Progenitor cell of endocrine pancreas (in vitro differentiated cells): ENCODE measurements around the gene ZCWPW1. TPM values are rescaled to one million over a fixed set of nuclear protein-coding genes. Genes with fewer than 3 reads are reported as not detected.

ENCODE experiments used
- DNase-seq: peaks from one replicate; pipeline ENCODE4 v3.0.0; 2021; ENCODE audit warnings: low spot score; ENCODE audit not compliant: unreplicated experiment
- H3K27ac Mint-ChIP-seq: 2 replicates; pipeline ENCODE4 v1.8.0; 2021; ENCODE audit warnings: mild to moderate bottlenecking, moderate library complexity, mixed read lengths
- H3K27me3 Mint-ChIP-seq: 2 replicates; pipeline ENCODE4 v1.8.0; 2021; ENCODE audit warnings: mixed read lengths
- H3K36me3 Mint-ChIP-seq: 2 replicates; pipeline ENCODE4 v1.8.0; 2022; ENCODE audit warnings: mixed read lengths; ENCODE audit not compliant: insufficient read depth
- H3K4me1 Mint-ChIP-seq: 2 replicates; pipeline ENCODE4 v1.8.0; 2021; ENCODE audit warnings: low read depth, mixed read lengths
- H3K4me3 Mint-ChIP-seq: 2 replicates; pipeline ENCODE4 v1.8.0; 2021; ENCODE audit warnings: low read depth, mild to moderate bottlenecking, moderate library complexity, mixed read lengths
- H3K9me3 Mint-ChIP-seq: 2 replicates; pipeline ENCODE4 v1.8.0; 2021; ENCODE audit warnings: low read depth, mixed read lengths
- total RNA-seq: library from RNA; stranded (reverse); gene quantifications from 2 replicates; pipeline ENCODE4 v1.2.1, GENCODE V29; 2021
- TF ChIP-seq, protein P1 (sequence below): fragments of 200-600 bp; sonication (generic); IDR thresholded peaks from one replicate; pipeline ENCODE4 v1.5.0; 2021; ENCODE audit warnings: antibody characterized with exemption, mild to moderate bottlenecking; ENCODE audit not compliant: unreplicated experiment

The ZCWPW1 gene
- total RNA-seq, 1 donor from 2014 or later = 3.8 TPM

DNA sequence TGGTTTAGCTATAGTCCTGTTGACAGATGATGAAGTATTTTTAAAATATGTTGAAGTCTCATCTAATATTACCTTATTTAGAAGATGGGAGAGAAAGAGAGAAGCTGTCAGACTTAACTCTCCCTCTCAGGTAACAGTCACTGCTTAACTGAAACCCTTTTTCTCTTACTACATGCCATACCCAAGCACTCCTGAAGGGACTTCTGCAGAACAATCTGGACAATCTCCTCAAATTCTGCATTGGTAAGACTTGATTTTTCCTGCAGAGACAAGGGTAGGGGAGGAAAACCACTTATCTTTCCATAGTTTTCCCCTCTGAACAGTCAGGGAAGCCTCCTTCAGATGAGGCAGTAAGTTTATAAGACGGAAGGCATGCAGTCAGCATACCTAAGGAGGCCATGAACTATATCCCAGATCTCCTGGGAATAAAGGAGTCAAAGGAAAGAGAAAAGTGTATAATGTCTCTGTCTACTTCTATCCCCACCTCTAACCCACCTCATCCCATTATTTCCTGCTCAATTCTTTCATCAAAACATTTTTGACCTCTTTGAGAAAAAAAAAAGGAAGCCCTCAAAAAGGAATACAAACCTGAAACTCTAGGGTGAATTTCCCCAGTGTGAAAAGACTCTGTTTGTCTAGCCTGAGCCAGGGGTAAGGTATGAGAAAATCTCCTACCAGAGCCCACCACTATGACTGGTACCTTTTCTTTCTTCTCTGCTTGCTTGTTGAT is 9.4 kb downstream of the ZCWPW1 start:
- TF ChIP-seq, protein P1, sequence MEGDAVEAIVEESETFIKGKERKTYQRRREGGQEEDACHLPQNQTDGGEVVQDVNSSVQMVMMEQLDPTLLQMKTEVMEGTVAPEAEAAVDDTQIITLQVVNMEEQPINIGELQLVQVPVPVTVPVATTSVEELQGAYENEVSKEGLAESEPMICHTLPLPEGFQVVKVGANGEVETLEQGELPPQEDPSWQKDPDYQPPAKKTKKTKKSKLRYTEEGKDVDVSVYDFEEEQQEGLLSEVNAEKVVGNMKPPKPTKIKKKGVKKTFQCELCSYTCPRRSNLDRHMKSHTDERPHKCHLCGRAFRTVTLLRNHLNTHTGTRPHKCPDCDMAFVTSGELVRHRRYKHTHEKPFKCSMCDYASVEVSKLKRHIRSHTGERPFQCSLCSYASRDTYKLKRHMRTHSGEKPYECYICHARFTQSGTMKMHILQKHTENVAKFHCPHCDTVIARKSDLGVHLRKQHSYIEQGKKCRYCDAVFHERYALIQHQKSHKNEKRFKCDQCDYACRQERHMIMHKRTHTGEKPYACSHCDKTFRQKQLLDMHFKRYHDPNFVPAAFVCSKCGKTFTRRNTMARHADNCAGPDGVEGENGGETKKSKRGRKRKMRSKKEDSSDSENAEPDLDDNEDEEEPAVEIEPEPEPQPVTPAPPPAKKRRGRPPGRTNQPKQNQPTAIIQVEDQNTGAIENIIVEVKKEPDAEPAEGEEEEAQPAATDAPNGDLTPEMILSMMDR = no peak
- H3K36me3 Mint-ChIP-seq = no peaks in the 10 kb centered on the region
- no peak for DNase-seq
- H3K4me3 Mint-ChIP-seq = no peak overlapping the region
- H3K9me3 Mint-ChIP-seq = no peaks in the 10 kb centered on the region
- H3K27ac Mint-ChIP-seq = no peak overlapping the region
- H3K27me3 Mint-ChIP-seq = peaks cover 4% of the 10 kb centered on the region
- H3K4me1 Mint-ChIP-seq = no peaks in the 10 kb centered on the region

GRCh38 chr7:100415448-100415847 is 13.1 kb downstream of the ZCWPW1 start:
- H3K4me1 Mint-ChIP-seq = no peaks in the 10 kb centered on the region
- no peaks in the 10 kb centered on the region for H3K9me3 Mint-ChIP-seq
- H3K4me3 Mint-ChIP-seq = no peak overlapping the region
- H3K36me3 Mint-ChIP-seq = no peaks in the 10 kb centered on the region
- DNase-seq = no peak
- no peak overlapping the region for H3K27ac Mint-ChIP-seq
- H3K27me3 Mint-ChIP-seq = peaks cover 16% of the 10 kb centered on the region
- TF ChIP-seq, protein P1 = no peak

DNA sequence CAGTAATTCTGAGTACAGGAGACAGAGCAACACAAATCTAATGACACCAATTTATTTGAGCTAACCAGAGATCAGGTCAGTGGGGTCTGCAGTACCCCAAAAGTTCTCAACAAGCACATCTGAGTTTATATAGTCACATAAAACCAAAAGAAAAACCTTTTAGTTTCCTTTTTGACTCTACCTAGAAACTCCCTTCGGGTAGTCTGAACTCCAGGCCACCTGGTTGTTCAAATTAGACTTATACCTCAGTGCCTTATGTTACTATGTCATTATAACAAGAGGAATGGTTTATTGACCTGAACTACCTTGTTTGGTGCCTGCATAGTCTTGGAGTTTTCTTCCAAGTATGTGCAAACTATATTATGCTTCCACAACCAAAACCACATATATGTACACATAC is 14.6 kb downstream of the ZCWPW1 start:
- DNase-seq = no peak
- peaks cover 16% of the 10 kb centered on the region for H3K27me3 Mint-ChIP-seq
- no peaks in the 10 kb centered on the region for H3K36me3 Mint-ChIP-seq
- H3K4me3 Mint-ChIP-seq = no peak overlapping the region
- H3K27ac Mint-ChIP-seq = no peak overlapping the region
- no peaks in the 10 kb centered on the region for H3K9me3 Mint-ChIP-seq
- TF ChIP-seq, protein P1 = no peak
- H3K4me1 Mint-ChIP-seq = no peaks in the 10 kb centered on the region

DNA sequence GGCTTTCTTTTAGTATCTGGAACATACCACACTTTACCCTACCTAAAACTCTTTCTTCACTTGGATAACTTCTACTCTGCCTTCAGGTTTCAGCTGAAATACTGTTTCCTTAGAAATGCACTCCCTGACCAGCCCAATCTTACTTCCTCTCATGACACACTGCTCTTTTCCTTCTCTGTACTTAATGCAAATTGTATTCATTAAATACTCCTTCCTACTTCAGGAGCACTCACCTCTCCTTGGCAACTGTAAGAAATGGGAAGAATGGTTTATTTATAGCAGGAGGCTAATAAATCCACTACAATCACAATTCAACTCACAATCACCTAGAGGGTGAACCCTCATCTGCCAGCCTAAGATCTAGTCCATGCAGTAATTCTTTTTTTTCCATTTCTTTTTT is 15.2 kb downstream of the ZCWPW1 start:
- H3K36me3 Mint-ChIP-seq = no peaks in the 10 kb centered on the region
- DNase-seq = no peak
- H3K27me3 Mint-ChIP-seq = peaks cover 16% of the 10 kb centered on the region
- TF ChIP-seq, protein P1 = no peak
- H3K4me1 Mint-ChIP-seq = no peaks in the 10 kb centered on the region
- no peak overlapping the region for H3K27ac Mint-ChIP-seq
- H3K4me3 Mint-ChIP-seq = no peak overlapping the region
- H3K9me3 Mint-ChIP-seq = no peaks in the 10 kb centered on the region

DNA sequence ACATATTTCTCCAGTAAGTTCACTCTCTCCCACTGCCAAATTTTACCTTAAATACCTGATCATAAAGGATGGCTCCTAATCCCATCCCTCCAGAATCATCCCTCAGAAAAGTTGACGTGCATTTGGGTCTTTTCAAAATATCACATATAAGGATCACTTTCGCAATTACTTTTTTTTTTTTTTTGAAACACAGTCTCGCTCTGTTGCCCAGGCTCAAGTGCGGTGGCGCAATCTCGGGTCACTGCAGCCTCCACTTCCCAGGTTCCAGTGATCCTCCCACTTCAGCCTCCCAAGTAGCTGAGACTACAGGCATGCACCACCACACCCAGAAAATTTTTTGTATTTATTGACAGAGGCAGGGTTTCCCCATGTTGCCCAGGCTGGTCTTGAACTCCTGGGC is 17.4 kb downstream of the ZCWPW1 start:
- Mint-ChIP-seq H3K4me3 (no peak overlapping the region), H3K27ac (no peak overlapping the region), H3K36me3 (no peaks in the 10 kb centered on the region), H3K4me1 (peaks cover 10% of the 10 kb centered on the region), H3K27me3 (peaks cover 22% of the 10 kb centered on the region), H3K9me3 (no peaks in the 10 kb centered on the region)
- no peak for DNase-seq
- TF ChIP-seq, protein P1 = no peak
